Measurements from ENCODE around the gene MYO18A.

The MYO18A gene

GRCh38 chr17:29076722-29077121, 103.5 kb downstream of the MYO18A start:
- DNase-seq, result no peak

DNA sequence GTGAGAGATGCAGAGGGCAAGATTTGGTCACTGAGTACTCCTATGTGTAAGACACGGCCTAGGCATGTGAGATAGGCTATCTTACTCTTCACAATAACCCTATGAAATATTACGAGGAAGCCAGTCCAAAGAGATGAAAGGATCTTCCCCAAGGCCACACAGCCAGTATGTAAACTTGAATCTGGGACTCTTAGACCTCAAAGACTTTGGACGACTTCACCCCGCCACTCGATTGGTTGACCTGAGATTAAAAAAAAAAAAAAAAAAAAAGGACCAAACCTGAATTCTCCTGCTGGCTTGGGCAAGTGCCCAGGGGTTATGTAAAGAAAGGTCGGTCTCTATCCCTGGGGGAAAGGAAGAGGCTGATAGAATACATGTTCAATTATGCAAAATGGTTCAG, 104.1 kb downstream of the MYO18A start:
- no peak for DNase-seq

DNA sequence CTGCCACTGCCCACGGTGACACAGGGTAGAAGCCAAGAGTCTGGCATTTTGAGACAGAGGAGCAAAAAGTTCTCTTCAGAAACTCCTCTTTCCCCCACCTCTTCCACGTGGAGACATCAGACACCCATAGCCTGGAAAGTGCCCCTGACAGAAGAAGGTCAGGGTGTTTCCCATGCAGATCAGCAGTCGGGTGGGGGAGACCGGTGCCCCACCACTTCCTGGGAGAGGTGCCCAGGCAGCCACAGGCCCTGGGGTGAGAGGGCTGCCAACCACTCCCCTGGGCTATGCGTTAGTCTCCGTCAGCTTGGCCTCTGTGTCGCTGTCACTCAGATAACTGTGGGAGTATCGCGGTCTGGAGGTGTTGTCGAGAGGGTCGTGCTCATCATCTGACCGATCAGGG, 105.7 kb downstream of the MYO18A start:
- DNase-seq, result no peak

GRCh38 chr17:29073520-29073919, 106.7 kb downstream of the MYO18A start:
- DNase-seq, result no peak

GRCh38 chr17:29073045-29073444, 107.2 kb downstream of the MYO18A start:
- DNase-seq, result no peak

- DNase-seq, result no peak
Measured at GRCh38 chr17:29071303-29071702, 108.9 kb downstream of the MYO18A start.

DNA sequence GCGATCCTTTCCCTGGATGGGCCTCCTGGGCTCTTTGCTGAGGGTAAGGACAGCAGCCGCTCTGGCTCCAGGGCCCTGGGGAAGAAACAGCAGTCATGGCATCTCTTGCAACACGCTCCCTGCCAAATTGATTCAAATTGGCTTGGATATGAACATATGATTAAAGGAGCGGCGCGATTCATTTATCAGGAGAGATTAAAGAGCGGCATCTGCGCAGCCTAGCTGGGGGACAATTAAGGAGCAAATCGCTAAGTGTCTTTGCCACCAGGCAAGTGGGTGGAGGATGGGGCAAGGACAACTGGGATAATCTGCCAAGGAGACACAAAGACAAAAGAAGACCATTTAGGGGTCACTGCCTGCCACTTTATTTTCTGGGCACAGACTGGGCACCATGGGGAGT, 109.4 kb downstream of the MYO18A start:
- no peak for DNase-seq

DNA sequence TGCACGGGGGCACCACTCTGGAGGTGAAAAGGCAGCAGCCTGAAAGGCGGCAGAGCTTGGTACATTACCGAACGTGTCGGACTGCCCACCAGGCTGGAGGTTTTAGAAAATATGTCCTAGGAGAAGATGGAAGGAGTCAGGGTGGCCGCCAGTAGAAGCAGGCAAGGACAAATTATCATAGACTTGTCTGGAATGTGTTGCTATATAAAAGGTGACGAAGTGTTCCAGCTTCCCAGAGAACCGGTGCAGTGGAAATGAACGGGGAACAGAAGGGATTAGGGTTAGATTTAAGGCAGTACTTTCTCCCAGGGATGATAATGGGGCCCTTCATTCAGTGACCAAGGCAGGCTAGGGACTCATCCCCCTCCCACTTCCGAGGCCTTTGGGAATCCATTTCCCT, 109.9 kb downstream of the MYO18A start:
- DNase-seq, result no peak

DNA sequence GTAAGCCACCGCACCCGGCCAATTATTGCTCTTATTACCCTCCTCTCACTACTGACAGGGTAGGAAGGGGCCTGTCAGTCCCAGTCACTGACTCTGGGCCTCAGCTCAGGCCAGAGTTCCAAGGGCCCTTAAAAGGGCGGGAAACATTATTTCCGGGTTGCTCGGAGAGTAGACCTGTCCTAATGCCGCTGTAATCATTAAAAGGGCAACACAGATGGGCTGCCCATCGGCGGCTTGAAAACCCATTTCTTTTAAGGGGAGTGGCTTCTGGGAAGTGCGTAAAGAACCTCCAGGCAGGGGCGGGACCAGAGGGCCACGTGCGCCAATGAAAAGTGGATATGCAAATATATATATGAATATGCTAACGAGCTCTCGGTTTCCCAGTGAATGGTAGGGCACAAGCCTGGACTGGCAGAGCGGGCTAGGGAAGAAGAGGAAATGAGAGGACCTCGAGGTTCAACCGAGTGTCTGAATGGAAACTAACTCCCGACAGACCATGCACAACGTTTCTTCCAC, 110.6 kb downstream of the MYO18A start:
- no peak for DNase-seq

GRCh38 chr17:29068818-29069217, 111.4 kb downstream of the MYO18A start:
- no peak for DNase-seq

DNA sequence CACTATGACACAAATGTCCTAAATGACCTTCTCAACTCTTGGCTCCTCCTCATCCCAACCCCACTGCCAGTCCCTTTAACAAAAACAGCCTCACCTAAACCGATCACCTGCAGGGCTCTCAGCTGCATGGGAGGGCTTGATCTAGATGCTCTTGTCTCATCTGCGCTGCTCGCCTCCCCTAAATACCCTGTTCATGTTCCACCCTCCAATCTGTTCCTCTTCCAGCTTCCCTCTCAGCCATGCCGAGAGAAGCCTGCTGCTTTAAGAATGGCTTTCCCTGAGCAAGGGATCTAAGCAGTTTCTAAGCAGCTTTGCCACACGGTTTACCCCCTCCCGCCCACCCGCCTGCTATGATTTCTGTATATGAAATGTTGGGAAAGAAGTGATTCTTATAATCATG, 113.6 kb downstream of the MYO18A start:
- no peak for DNase-seq

DNA sequence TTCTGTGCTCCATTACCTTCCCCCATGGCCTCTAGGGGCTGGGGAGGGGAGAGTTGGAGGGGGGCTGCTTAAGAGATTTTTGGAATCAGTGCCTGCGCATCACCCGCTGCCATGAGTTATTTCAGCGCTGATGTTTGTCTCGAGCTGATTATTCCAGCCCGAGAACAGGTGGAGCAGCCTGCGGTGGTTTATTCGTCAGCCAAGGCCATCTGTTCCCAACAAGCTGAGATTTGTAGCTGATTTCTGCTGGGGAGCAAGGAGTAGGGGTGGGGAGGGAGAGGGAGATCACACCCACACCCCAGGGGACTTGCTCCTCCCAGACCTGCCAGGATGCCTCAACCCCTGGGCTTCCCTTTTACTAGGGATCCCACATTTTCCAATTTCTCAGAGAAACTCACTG, 114.2 kb downstream of the MYO18A start:
- no peak for DNase-seq

GRCh38 chr17:29063992-29064391, 116.2 kb downstream of the MYO18A start:
- no peak for DNase-seq

DNA sequence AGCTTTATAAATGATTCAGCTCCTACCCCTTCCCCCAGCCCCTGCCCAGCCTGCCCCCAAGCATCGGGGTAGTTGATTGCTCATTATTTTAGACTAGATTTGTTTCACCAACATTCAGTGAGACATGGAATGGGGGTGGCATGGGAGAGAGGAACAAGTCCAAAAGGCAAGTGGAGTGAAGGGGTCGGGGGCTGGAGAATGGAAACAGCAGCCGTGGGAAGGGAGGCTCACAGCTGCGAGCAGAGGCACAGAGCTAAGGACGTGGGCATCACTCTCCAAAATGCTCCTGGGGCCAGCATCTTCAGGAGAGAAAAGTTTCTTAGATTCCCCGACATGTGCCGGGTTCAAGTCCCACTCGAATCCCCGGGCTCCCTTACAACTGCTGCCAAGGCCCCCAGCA, 118.0 kb downstream of the MYO18A start:
- no peak for DNase-seq

DNA sequence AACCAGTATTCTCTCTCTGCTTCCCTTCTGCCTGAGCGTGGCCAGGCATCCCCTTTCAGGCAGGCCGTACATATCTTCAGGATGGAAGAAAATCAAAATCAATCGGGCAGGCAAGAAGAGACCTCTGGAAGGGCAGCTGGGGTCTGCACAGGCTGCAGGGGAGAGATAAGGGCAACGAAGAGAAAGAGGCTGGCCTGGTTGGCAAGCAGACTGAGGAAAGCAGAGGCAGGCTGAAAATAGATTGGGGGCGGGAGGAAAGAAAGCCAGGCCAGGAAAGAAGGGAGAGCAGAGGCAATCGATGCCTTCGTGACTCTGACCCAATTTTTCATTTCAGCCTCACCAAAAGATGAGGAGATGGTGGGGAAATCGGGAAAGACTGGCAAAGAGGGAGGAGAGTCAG, 119.2 kb downstream of the MYO18A start:
- DNase-seq, result no peak

GRCh38 chr17:29060475-29060874, 119.7 kb downstream of the MYO18A start:
- DNase-seq, result no peak

GRCh38 chr17:29059281-29059680, 120.9 kb downstream of the MYO18A start:
- DNase-seq, result no peak

DNA sequence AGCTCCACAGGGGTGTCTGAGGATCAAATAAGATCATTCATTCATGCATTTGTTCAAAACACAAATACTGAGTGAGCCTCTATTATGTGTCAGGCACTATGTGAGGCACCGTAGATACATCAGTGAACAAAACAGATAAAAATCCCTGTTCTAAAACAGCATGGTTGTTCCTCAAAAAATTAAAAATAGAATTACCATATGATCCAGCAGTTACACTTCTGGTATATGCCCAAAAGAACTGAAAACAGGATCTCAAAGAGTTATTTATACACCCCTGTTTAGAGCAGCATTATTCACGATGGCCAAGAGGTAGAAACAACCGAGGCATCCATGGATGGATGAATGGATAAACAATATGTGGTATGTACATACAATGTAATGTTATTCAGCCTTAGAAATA, 121.8 kb downstream of the MYO18A start:
- DNase-seq, result no peak

GRCh38 chr17:29057361-29057760, 122.8 kb downstream of the MYO18A start:
- DNase-seq, result no peak

GRCh38 chr17:29054835-29055234, 125.4 kb downstream of the MYO18A start:
- no peak for DNase-seq

- no peak for DNase-seq
Measured at GRCh38 chr17:29051731-29052130, 128.5 kb downstream of the MYO18A start.

GRCh38 chr17:29051194-29051593, 129.0 kb downstream of the MYO18A start:
- no peak for DNase-seq

GRCh38 chr17:29050176-29050575, 130.0 kb downstream of the MYO18A start:
- DNase-seq, result no peak

- DNase-seq, result no peak
Measured at GRCh38 chr17:29049541-29050145, 130.6 kb downstream of the MYO18A start.

All from stimulated activated CD4-positive, alpha-beta T cell treated with anti-CD3 and anti-CD28 coated beads, Interleukin-4, amount 100 ng/mL, for 1 hour (primary cell).